Stimulated activated memory B cell treated with anti-CD40 and anti-IgM and Interleukin-4, amounts not matched to agents 10 μg/mL and 1 μg/mL and 100 μg/mL, for 72 hours (primary cell): Measurements from ENCODE around the gene DNAJC1.

Source experiments
- ATAC-seq: fragments of 150-1000 bp; cut with Tn5 transposase; 2 replicates; pipeline ENCODE4 v1.10.0; 2021
- H3K27ac Mint-ChIP-seq: one replicate; pipeline ENCODE4 v1.8.0; 2022; ENCODE audit warnings: mild to moderate bottlenecking, mixed read lengths
- H3K27me3 Mint-ChIP-seq: one replicate; pipeline ENCODE4 v1.8.0; 2022; ENCODE audit warnings: mixed read lengths
- H3K36me3 Mint-ChIP-seq: one replicate; pipeline ENCODE4 v1.8.0; 2022; ENCODE audit warnings: mixed read lengths
- H3K4me1 Mint-ChIP-seq: one replicate; pipeline ENCODE4 v1.8.0; 2022; ENCODE audit warnings: mixed read lengths
- H3K4me3 Mint-ChIP-seq: one replicate; pipeline ENCODE4 v1.8.0; 2022; ENCODE audit warnings: mild to moderate bottlenecking, moderate library complexity, mixed read lengths
- H3K9me3 Mint-ChIP-seq: one replicate; pipeline ENCODE4 v1.8.0; 2022; ENCODE audit warnings: mixed read lengths

The DNAJC1 gene

GRCh38 chr10:21769041-21769440 lies 234.5 kb downstream of the DNAJC1 start:
- ATAC-seq, result no peak
- Mint-ChIP-seq H3K36me3 (peaks cover 22% of the 10 kb centered on the region), H3K9me3 (no peaks in the 10 kb centered on the region), H3K27ac (no peak overlapping the region), H3K27me3 (no peaks in the 10 kb centered on the region), H3K4me3 (no peak overlapping the region), H3K4me1 (no peaks in the 10 kb centered on the region)

GRCh38 chr10:21764466-21765189 lies 238.9 kb downstream of the DNAJC1 start:
- Mint-ChIP-seq H3K36me3 (peaks cover 24% of the 10 kb centered on the region), H3K27ac (no peak overlapping the region), H3K4me1 (no peaks in the 10 kb centered on the region), H3K27me3 (no peaks in the 10 kb centered on the region), H3K4me3 (no peak overlapping the region), H3K9me3 (no peaks in the 10 kb centered on the region)
- ATAC-seq, result no peak

- peaks cover 33% of the 10 kb centered on the region for H3K36me3 Mint-ChIP-seq
- H3K27ac Mint-ChIP-seq, result no peak overlapping the region
- no peaks in the 10 kb centered on the region for H3K9me3 Mint-ChIP-seq
- H3K27me3 Mint-ChIP-seq, result no peaks in the 10 kb centered on the region
- no peaks in the 10 kb centered on the region for H3K4me1 Mint-ChIP-seq
- ATAC-seq, result no peak
- no peak overlapping the region for H3K4me3 Mint-ChIP-seq
Measured at GRCh38 chr10:21760332-21760731, 243.2 kb downstream of the DNAJC1 start.

- H3K36me3 Mint-ChIP-seq, result peaks cover 26% of the 10 kb centered on the region
Measured at GRCh38 chr10:21759232-21759631, 244.3 kb downstream of the DNAJC1 start.

GRCh38 chr10:21758696-21759095 lies 244.8 kb downstream of the DNAJC1 start:
- Mint-ChIP-seq H3K27me3 (no peaks in the 10 kb centered on the region), H3K4me1 (no peaks in the 10 kb centered on the region), H3K27ac (no peak overlapping the region), H3K9me3 (no peaks in the 10 kb centered on the region), H3K36me3 (peaks cover 21% of the 10 kb centered on the region), H3K4me3 (no peak overlapping the region)
- no peak for ATAC-seq

More at GRCh38 chr10:21759232-21759631, 244.3 kb downstream of the DNAJC1 start:
- Mint-ChIP-seq H3K27ac (no peak overlapping the region), H3K4me3 (no peak overlapping the region), H3K27me3 (no peaks in the 10 kb centered on the region), H3K9me3 (no peaks in the 10 kb centered on the region), H3K4me1 (no peaks in the 10 kb centered on the region)
- ATAC-seq, result no peak

- H3K27me3 Mint-ChIP-seq, result no peaks in the 10 kb centered on the region
- peaks cover 18% of the 10 kb centered on the region for H3K36me3 Mint-ChIP-seq
- no peaks in the 10 kb centered on the region for H3K9me3 Mint-ChIP-seq
Measured at GRCh38 chr10:21758239-21758638, 245.3 kb downstream of the DNAJC1 start.

GRCh38 chr10:21757185-21757901 lies 246.2 kb downstream of the DNAJC1 start:
- Mint-ChIP-seq H3K9me3 (no peaks in the 10 kb centered on the region), H3K27ac (no peak overlapping the region), H3K36me3 (peaks cover 18% of the 10 kb centered on the region), H3K27me3 (no peaks in the 10 kb centered on the region), H3K4me3 (no peak overlapping the region), H3K4me1 (no peaks in the 10 kb centered on the region)
- no peak for ATAC-seq

More at GRCh38 chr10:21758239-21758638, 245.3 kb downstream of the DNAJC1 start:
- ATAC-seq, result no peak
- no peaks in the 10 kb centered on the region for H3K4me1 Mint-ChIP-seq
- no peak overlapping the region for H3K27ac Mint-ChIP-seq
- no peak overlapping the region for H3K4me3 Mint-ChIP-seq

- no peak for ATAC-seq
- no peak overlapping the region for H3K27ac Mint-ChIP-seq
- H3K4me1 Mint-ChIP-seq, result no peaks in the 10 kb centered on the region
- peaks cover 18% of the 10 kb centered on the region for H3K36me3 Mint-ChIP-seq
- no peaks in the 10 kb centered on the region for H3K9me3 Mint-ChIP-seq
- no peak overlapping the region for H3K4me3 Mint-ChIP-seq
- H3K27me3 Mint-ChIP-seq, result no peaks in the 10 kb centered on the region
Measured at GRCh38 chr10:21756707-21757106, 246.8 kb downstream of the DNAJC1 start.

GRCh38 chr10:21754410-21755011 lies 249.0 kb downstream of the DNAJC1 start:
- ATAC-seq, result no peak
- no peak overlapping the region for H3K4me3 Mint-ChIP-seq
- no peaks in the 10 kb centered on the region for H3K27me3 Mint-ChIP-seq
- no peak overlapping the region for H3K27ac Mint-ChIP-seq
- H3K9me3 Mint-ChIP-seq, result no peaks in the 10 kb centered on the region
- H3K36me3 Mint-ChIP-seq, result peaks cover 10% of the 10 kb centered on the region
- H3K4me1 Mint-ChIP-seq, result no peaks in the 10 kb centered on the region

GRCh38 chr10:21753497-21754270 lies 249.8 kb downstream of the DNAJC1 start:
- H3K27ac Mint-ChIP-seq, result no peak overlapping the region
- no peak for ATAC-seq
- peaks cover 2% of the 10 kb centered on the region for H3K36me3 Mint-ChIP-seq
- no peaks in the 10 kb centered on the region for H3K27me3 Mint-ChIP-seq
- no peaks in the 10 kb centered on the region for H3K4me1 Mint-ChIP-seq
- H3K9me3 Mint-ChIP-seq, result no peaks in the 10 kb centered on the region
- no peak overlapping the region for H3K4me3 Mint-ChIP-seq

- Mint-ChIP-seq H3K4me3 (no peak overlapping the region), H3K4me1 (no peaks in the 10 kb centered on the region), H3K9me3 (no peaks in the 10 kb centered on the region), H3K27me3 (no peaks in the 10 kb centered on the region), H3K27ac (no peak overlapping the region), H3K36me3 (no peaks in the 10 kb centered on the region)
- no peak for ATAC-seq
Measured at GRCh38 chr10:21751341-21752310, 251.9 kb downstream of the DNAJC1 start.

GRCh38 chr10:21750424-21750823 lies 253.1 kb downstream of the DNAJC1 start:
- no peak overlapping the region for H3K4me3 Mint-ChIP-seq
- H3K36me3 Mint-ChIP-seq, result peaks cover 6% of the 10 kb centered on the region
- no peak overlapping the region for H3K27ac Mint-ChIP-seq
- H3K27me3 Mint-ChIP-seq, result no peaks in the 10 kb centered on the region
- H3K9me3 Mint-ChIP-seq, result no peaks in the 10 kb centered on the region
- H3K4me1 Mint-ChIP-seq, result peaks cover 7% of the 10 kb centered on the region
- ATAC-seq, result no peak

- Mint-ChIP-seq H3K4me1 (peaks cover 7% of the 10 kb centered on the region), H3K27ac (no peak overlapping the region), H3K36me3 (peaks cover 6% of the 10 kb centered on the region), H3K9me3 (no peaks in the 10 kb centered on the region), H3K4me3 (no peak overlapping the region), H3K27me3 (no peaks in the 10 kb centered on the region)
- no peak for ATAC-seq
Measured at GRCh38 chr10:21749788-21750187, 253.7 kb downstream of the DNAJC1 start.

- H3K9me3 Mint-ChIP-seq, result no peaks in the 10 kb centered on the region
- no peak overlapping the region for H3K27ac Mint-ChIP-seq
- no peak overlapping the region for H3K4me3 Mint-ChIP-seq
- no peak for ATAC-seq
- H3K27me3 Mint-ChIP-seq, result no peaks in the 10 kb centered on the region
- peaks cover 7% of the 10 kb centered on the region for H3K4me1 Mint-ChIP-seq
- peaks cover 17% of the 10 kb centered on the region for H3K36me3 Mint-ChIP-seq
Measured at GRCh38 chr10:21747809-21748208, 255.7 kb downstream of the DNAJC1 start.
